Adrenal gland (tissue), 12 donors: ENCODE data around the gene DPEP3. TPM values are rescaled to one million over a fixed set of nuclear protein-coding genes. Genes with fewer than 3 reads are reported as not detected.

Experiments used
- DNase-seq, 7 donors: peaks; one replicate each; pipeline ENCODE4 v3.0.0-alpha.2; 2019 to 2020
- H3K27ac ChIP-seq, 5 donors: fragments of 200-600 bp; sonication (generic) in 4 of 5; 1 replicate in 3 of 5; 2 replicates in 2 of 5; pipeline versions ENCODE4 v1.5.1 to v1.8.0; 2016 to 2020; ENCODE audit warnings: mild to moderate bottlenecking in 1 of 5
- H3K27me3 ChIP-seq: fragments of 200-600 bp; 2 replicates; pipeline ENCODE4 v1.8.0; 2021
- H3K36me3 ChIP-seq, 2 donors: fragments of 200-600 bp; replicated peaks in 1 of 2; 1 replicate in 1 of 2; 2 replicates in 1 of 2; pipeline versions ENCODE4 v1.5.1 to v1.8.0; 2018 to 2022
- H3K4me1 ChIP-seq, 2 donors: fragments of 200-600 bp; replicated peaks in 1 of 2; 1 replicate in 1 of 2; 2 replicates in 1 of 2; pipeline versions ENCODE4 v1.5.1 to v1.8.0; 2018 to 2021
- H3K4me3 ChIP-seq, 4 donors: fragments of 200-600 bp; sonication (generic) in 3 of 4; one replicate each; pipeline ENCODE4 v1.5.1; 2016 to 2018
- H3K9me3 ChIP-seq, 3 donors: fragments of 200-600 bp; sonication (generic) in 1 of 3; replicated peaks in 1 of 3; 1 replicate in 2 of 3; 2 replicates in 1 of 3; pipeline versions ENCODE4 v1.5.1 to v1.8.0; 2016 to 2021
- POLR2A ChIP-seq, 2 donors: fragments of 450-650 bp; IDR thresholded peaks; one replicate each; pipeline ENCODE4 v1.6.1; 2017; ENCODE audit warnings: antibody characterized with exemption in 2 of 2, mild to moderate bottlenecking in 2 of 2, moderate library complexity in 1 of 2
- WGBS, 4 donors: extraction: QIAGEN DNeasy Blood & Tissue Kit in 2 of 4; methylation state at CpG; one replicate each; pipeline versions ENCODE4 v1.1.5 to v1.1.7; 2013 to 2017; 5-methylcytosine and 5-hydroxymethylcytosine counted together
- intact Hi-C, 2 donors: fragments of 100-400 bp; cut with DNase I; formaldehyde crosslinking; loops; one replicate each; pipeline versions ENCODE4 v1.14.1 to v1.15.0; 2022 to 2023
- polyA plus RNA-seq, 3 donors: library from polyadenylated mRNA; stranded (reverse); fragments of 200-250 nt in 2 of 3; fragments of 350-450 nt in 1 of 3; fragmentation: Illumina TruSeq in 1 of 3; extraction: RNeasy Lipid Tissue Mini Kit (QIAGEN cat#74804) in 1 of 3; gene quantifications; one replicate each; pipeline ENCODE4 v1.2.3, GENCODE V29; 2013 to 2014
- total RNA-seq, 9 donors: library from RNA; depleted of rRNA in 4 of 9; stranded (reverse); fragments of >200 nt in 4 of 9; fragments of 120-200 nt in 1 of 9; fragmentation: NEBNext Ultra II Directional in 1 of 9; extraction: Animal tissue kit (Norgen Biotek cat#: 25700) in 1 of 9; gene quantifications; one replicate each; pipeline versions ENCODE4 v1.1.0 to v1.2.4, GENCODE V29; 2013 to 2023
- TF ChIP-seq, protein P1 (sequence below), 6 experiments: fragments of 450-650 bp in 4 of 6; fragments of 200-600 bp in 2 of 6; sonication (generic) in 1 of 6; IDR thresholded peaks; 1 replicate in 5 of 6; 2 replicates in 1 of 6; pipeline versions ENCODE4 v1.5.1 to v1.8.0; 2016 to 2021; ENCODE audit warnings: antibody characterized with exemption in 6 of 6, mild to moderate bottlenecking in 2 of 6, moderate library complexity in 1 of 6
- donor health status: healthy with polysubstance abuse.
- donor health status: Bipolar disorder and iron deficiency.
- donor health status: DM: yes; HTN: yes; CAD: no.
- donor health status: DM: no; HTN: no; CAD: no.
- donor health status: DM: no; HTN: no; CAD: no.
- donor health status: DM: yes; HTN: yes; CAD: no.

The DPEP3 gene
- total and polyA plus RNA-seq, 12 donors = 0.07 to 0.32 (median 0.11) TPM; not detected in 8

DNA sequence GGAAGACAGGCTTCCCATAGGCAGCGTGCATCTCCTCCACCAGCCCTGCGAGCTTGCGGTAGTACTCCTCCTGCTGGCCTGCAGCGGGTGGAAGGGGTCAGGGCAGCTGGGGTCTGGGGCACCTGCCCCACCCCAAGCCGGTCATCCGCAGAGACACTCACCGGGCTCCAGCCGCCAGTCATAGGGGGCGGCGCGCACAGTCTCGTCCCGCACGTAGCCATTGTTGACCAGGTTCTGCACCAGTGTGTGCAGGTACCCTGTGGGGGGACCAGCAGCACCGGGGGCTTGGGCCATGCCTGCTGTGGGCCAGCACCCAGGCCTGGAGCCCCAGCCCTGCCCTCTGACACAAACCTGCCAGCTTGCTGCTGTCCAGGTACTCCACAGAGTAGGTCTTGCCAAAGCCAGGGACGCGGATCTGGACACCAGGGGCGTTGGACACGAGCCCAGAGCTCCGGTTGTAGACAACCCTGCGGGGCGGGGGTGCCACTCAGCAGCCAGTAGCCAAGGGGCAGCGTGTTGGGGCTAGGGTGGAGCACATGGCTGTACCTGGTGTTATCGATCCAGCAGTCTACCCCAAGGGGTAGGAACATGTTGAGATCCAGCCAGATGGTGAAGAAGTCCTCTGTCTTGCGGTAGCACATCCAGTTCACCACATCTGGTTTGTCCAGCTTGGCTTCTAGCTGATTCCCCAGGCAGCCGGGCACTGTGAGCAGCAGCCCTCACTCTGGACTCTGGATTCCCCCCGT lies 37.6 kb downstream of the DPEP3 start:
- TF ChIP-seq POLR2A (IDR thresholded peaks at IDR 0.05) = no peak
- TF ChIP-seq, protein P1, sequence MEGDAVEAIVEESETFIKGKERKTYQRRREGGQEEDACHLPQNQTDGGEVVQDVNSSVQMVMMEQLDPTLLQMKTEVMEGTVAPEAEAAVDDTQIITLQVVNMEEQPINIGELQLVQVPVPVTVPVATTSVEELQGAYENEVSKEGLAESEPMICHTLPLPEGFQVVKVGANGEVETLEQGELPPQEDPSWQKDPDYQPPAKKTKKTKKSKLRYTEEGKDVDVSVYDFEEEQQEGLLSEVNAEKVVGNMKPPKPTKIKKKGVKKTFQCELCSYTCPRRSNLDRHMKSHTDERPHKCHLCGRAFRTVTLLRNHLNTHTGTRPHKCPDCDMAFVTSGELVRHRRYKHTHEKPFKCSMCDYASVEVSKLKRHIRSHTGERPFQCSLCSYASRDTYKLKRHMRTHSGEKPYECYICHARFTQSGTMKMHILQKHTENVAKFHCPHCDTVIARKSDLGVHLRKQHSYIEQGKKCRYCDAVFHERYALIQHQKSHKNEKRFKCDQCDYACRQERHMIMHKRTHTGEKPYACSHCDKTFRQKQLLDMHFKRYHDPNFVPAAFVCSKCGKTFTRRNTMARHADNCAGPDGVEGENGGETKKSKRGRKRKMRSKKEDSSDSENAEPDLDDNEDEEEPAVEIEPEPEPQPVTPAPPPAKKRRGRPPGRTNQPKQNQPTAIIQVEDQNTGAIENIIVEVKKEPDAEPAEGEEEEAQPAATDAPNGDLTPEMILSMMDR (IDR thresholded peaks at IDR 0.05) = no peak
- Histone ChIP-seq H3K4me3 (no peak overlapping the region), H3K9me3 (no peaks in the 10 kb centered on the region), H3K4me1 (peaks cover 0 to 18% of the 10 kb centered on the region in 2 donors), H3K36me3 (peaks cover 0 to 48% of the 10 kb centered on the region in 2 donors), H3K27ac (peak overlapping the region in 2 of 5 donors; percentile 30 to 67), H3K27me3 (no peaks in the 10 kb centered on the region)
- no peak for DNase-seq
- intact Hi-C loops = no loop called here
- WGBS, 4 donors = 73 to 87% (median 82%) methylated on average over 2 to 27 of the region's 27 CpGs

DNA sequence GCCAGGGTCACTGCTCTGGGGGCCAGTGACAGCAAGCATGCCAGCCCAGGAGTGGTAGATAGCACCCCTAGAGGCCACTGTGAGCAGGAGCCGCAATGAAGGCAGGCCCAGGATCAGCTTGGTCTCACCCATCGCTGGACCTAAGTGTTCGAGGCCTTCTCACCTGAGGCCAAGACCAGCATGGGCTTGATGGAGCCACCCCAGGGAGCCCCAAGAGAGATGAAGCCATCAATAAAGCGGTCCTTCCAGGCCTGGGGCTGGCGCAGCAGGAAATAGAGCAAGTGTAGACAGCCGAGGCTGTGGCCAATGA lies 38.1 kb downstream of the DPEP3 start:
- H3K36me3 ChIP-seq = peaks cover 0 to 43% of the 10 kb centered on the region in 2 donors

DNA sequence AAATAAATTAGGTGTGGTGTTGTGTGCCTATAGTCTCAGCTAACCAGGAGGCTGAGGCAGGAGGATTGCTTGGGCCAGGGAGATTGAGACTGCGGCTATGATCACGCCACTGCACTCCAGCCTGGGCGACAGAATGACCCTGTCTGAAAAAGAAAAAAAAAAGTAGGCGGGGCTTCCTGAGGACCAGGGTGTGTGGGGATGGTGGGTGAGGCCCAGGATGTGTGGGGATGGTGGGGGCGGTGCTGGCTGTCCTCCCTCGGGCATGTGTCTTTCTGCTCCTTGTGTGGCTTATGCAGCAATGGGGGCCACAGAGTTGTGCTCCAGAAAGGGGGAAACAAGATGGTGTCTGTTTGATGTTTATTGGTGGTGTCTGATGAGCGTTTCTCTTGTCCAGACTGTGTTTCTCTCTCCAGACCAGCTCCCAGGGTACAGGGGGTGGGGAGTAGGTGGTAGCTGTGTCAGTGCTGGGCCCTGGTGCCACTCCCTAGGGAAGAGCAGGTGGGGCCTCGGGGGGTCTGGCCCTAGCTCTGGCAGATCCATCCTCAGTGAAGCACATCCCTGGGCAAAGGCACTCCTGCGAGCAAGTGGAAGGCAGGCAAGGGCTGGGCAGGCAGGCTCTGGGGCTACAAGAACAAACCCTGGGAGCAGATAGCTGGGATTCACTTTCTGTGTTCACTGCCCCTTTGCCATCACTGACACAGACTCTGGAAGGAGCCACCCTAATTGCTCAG lies 38.7 kb downstream of the DPEP3 start:
- Histone ChIP-seq H3K36me3 (peaks cover 0 to 38% of the 10 kb centered on the region in 2 donors), H3K27ac (peak overlapping the region in 3 of 5 donors; percentile 30 to 67 (median 30)), H3K4me3 (no peak overlapping the region), H3K4me1 (peaks cover 0 to 26% of the 10 kb centered on the region in 2 donors), H3K9me3 (no peaks in the 10 kb centered on the region), H3K27me3 (no peaks in the 10 kb centered on the region)
- DNase-seq = no peak
- TF ChIP-seq, protein P1 (IDR thresholded peaks at IDR 0.05) = no peak
- TF ChIP-seq POLR2A (IDR thresholded peaks at IDR 0.05) = no peak
- 67 to 83% (median 78%) methylated on average over 6 to 9 of the region's 9 CpGs for WGBS, 4 donors
- intact Hi-C loops = no loop called here

More for the DNA sequence above, 38.1 kb downstream of the DPEP3 start:
- Histone ChIP-seq H3K4me1 (peaks cover 0 to 23% of the 10 kb centered on the region in 2 donors), H3K27ac (peak overlapping the region in 2 of 5 donors; percentile 30 to 67), H3K9me3 (no peaks in the 10 kb centered on the region), H3K4me3 (no peak overlapping the region), H3K27me3 (no peaks in the 10 kb centered on the region)
- TF ChIP-seq, protein P1 (IDR thresholded peaks at IDR 0.05) = peak; percentile 58 to 71 (median 62)
- TF ChIP-seq POLR2A (IDR thresholded peaks at IDR 0.05) = no peak
- WGBS, 4 donors = 61 to 70% (median 65%) methylated on average over 3 to 6 of the region's 6 CpGs; no CpG with 5 or more reads in 1 of the 4 donors
- intact Hi-C loops = no loop called here
- peak in 6 of 7 donors; percentile 66 to 80 (median 74) for DNase-seq

DNA sequence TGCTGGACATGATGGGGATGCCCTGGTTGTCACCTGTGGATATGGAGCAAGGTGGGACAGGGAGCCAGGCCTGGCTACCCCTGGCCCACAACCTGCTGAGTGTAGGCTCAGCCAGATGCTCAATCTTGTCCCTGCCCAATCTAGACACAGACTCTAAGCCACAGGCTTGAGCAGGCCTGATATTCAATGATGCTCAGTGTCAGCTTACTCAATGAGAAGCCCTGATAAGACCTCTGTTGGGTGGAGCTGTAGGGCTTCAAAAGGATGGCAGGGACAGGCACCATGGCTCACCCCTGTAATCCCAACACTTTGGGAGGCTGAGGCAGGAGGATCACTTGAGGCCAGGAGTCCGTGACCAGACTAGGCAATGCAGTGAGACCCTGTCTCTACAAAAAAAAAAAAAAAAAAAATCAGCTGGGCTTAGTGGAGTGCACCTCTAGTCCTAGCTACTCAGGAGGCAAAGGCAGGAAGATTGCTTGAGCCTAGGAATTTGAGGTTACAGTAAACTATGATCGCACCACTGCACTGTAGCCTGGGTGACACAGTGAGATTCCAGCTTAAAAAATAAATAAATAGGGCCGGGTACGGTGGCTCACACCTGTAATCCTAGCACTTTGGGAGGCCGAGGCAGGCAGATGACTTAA lies 39.7 kb downstream of the DPEP3 start:
- Histone ChIP-seq H3K27me3 (no peaks in the 10 kb centered on the region), H3K27ac (no peak overlapping the region), H3K9me3 (no peaks in the 10 kb centered on the region), H3K4me1 (peaks cover 0 to 26% of the 10 kb centered on the region in 2 donors), H3K36me3 (peaks cover 0 to 27% of the 10 kb centered on the region in 2 donors), H3K4me3 (no peak overlapping the region)
- intact Hi-C loops = no loop called here
- TF ChIP-seq, protein P1 (IDR thresholded peaks at IDR 0.05) = no peak
- no peak for TF ChIP-seq POLR2A (IDR thresholded peaks at IDR 0.05)
- 89 to 92% (median 91%) methylated on average over 5 of the region's 5 CpGs for WGBS, 4 donors
- DNase-seq = no peak
